ENCODE results near the gene EPO.
"Not testable (repeated sequence)": the region's sequence is repeated elsewhere in the genome, so short reads cannot be mapped to it uniquely, and the experiment has no call there.

EPO gene

DNA sequence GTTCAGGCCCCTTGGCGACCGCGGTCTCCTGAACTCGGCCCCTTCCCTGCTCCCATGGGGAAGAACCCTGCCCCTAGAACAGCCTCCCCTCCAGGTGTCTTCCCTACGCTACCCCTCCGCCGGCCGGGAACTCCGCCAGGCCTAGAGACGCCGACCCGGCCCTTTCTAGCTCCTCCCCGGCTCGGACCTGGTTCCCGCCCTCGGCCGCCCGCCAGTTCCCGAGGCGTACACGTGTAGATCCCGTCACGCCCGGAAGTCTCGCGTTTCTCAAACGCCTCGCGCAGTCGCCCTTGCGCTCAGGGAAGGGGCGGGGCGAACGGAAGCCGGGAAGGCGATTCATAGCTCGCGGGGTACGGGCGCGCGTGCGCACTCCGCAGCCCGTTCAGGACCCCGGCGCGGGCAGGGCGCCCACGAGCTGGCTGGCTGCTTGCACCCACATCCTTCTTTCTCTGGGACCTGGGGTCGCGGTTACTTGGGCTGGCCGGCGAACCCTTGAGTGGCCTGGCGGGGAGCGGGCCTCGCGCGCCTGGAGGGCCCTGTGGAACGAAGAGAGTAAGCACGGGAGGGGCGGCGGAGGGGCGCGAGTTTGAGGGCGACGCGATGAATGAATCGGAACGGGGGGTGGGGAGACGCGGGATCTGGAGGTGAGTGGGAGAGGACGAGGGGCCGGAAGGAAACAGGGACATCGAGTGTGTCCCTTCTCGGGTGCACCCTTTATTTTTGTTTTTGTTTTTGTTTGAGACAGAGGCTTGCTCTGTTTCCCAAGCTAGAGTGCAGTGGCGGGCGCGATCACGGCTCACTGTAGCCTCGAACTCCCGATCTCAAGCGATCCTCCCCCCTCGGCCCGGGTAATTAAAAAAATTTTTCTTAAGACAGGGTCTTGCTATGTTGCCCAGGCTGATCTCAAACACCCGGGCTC, 14.3 kb upstream of the EPO start, which contains the start of gene POP7:
TSS of gene POP7 (plus strand) at position 369 of the 919 bp plus-strand sequence. CDS start 710 bp downstream, outside the sequence.
- Histone ChIP-seq H3K9ac (ENCODE audit: low read length in 2 of 2) (peak within 1 kb of the TSS; percentile 93 to 94), H3K9me3 (ENCODE audit: control insufficient read depth in 2 of 2, low read length in 2 of 2) (no peaks in the 10 kb centered on the region), H3K4me1 (ENCODE audit: control insufficient read depth, insufficient read depth, low read length) (peaks cover 21% of the 10 kb centered on the region)

DNA sequence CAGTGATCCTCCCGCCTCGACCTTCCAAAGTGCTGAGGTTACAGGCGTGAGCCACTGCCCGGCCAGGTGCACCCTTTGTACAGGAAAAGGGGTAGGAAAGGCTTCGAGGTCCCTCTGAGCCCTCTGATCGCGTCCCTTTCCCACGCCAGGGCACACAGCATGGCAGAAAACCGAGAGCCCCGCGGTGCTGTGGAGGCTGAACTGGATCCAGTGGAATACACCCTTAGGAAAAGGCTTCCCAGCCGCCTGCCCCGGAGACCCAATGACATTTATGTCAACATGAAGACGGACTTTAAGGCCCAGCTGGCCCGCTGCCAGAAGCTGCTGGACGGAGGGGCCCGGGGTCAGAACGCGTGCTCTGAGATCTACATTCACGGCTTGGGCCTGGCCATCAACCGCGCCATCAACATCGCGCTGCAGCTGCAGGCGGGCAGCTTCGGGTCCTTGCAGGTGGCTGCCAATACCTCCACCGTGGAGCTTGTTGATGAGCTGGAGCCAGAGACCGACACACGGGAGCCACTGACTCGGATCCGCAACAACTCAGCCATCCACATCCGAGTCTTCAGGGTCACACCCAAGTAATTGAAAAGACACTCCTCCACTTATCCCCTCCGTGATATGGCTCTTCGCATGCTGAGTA, 13.5 kb upstream of the EPO start:
- no peaks in the 10 kb centered on the region for H3K9me3 ChIP-seq (ENCODE audit: control insufficient read depth in 2 of 2, low read length in 2 of 2)
- no peaks in the 10 kb centered on the region for H3K36me3 ChIP-seq (ENCODE audit: control insufficient read depth in 2 of 2, insufficient read depth in 2 of 2, low read length in 2 of 2)
- peak overlapping the region; percentile 91 for H3K27ac ChIP-seq (ENCODE audit: low read length)
- peaks cover 21% of the 10 kb centered on the region for H3K4me1 ChIP-seq (ENCODE audit: control insufficient read depth, insufficient read depth, low read length)
- peak overlapping the region; percentile 92 to 95 for H3K4me3 ChIP-seq (ENCODE audit: low read length in 2 of 2)
- H3K27me3 ChIP-seq (ENCODE audit: control insufficient read depth in 1 of 2, insufficient read depth in 2 of 2, low read length in 2 of 2), result no peaks in the 10 kb centered on the region
- H3K9ac ChIP-seq (ENCODE audit: low read length in 2 of 2), result peak overlapping the region; percentile 93 to 94

More for the DNA sequence above, 14.3 kb upstream of the EPO start, which contains the start of gene POP7:
- no peaks in the 10 kb centered on the region for H3K36me3 ChIP-seq (ENCODE audit: control insufficient read depth in 2 of 2, insufficient read depth in 2 of 2, low read length in 2 of 2)
- H3K4me3 ChIP-seq (ENCODE audit: low read length in 2 of 2), result peak within 1 kb of the TSS; percentile 92 to 95
- H3K27ac ChIP-seq (ENCODE audit: low read length), result peak within 1 kb of the TSS; percentile 91
- H3K27me3 ChIP-seq (ENCODE audit: control insufficient read depth in 1 of 2, insufficient read depth in 2 of 2, low read length in 2 of 2), result no peaks in the 10 kb centered on the region

DNA sequence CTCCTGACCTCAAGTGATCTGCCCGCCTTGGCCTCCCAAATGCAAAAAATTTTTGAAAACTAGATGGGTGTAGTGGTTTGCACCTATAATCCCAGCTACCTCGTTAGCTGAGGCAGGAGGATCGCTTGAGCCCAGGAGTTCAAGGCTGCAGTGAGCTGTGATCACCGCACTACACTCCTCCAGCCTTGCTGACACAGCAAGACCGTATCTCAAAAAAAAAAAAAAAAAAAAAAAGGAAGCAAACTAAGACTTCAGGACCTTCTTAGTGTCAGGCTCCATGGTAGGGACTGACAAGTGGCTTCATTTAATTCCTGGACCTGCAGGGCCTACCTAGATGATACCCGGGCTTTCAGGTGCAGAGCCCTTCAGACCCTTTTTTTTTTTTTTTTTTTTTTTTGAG, 11.9 kb upstream of the EPO start:
- H3K4me1 ChIP-seq (ENCODE audit: control insufficient read depth, insufficient read depth, low read length), result peaks cover 21% of the 10 kb centered on the region
- no peaks in the 10 kb centered on the region for H3K36me3 ChIP-seq (ENCODE audit: control insufficient read depth in 2 of 2, insufficient read depth in 2 of 2, low read length in 2 of 2)
- H3K9me3 ChIP-seq (ENCODE audit: control insufficient read depth in 2 of 2, low read length in 2 of 2), result no peaks in the 10 kb centered on the region
- H3K9ac ChIP-seq (ENCODE audit: low read length in 2 of 2), result no peak overlapping the region
- no peak overlapping the region for H3K27ac ChIP-seq (ENCODE audit: low read length)
- H3K4me3 ChIP-seq (ENCODE audit: low read length in 2 of 2), result no peak overlapping the region
- no peaks in the 10 kb centered on the region for H3K27me3 ChIP-seq (ENCODE audit: control insufficient read depth in 1 of 2, insufficient read depth in 2 of 2, low read length in 2 of 2)

DNA sequence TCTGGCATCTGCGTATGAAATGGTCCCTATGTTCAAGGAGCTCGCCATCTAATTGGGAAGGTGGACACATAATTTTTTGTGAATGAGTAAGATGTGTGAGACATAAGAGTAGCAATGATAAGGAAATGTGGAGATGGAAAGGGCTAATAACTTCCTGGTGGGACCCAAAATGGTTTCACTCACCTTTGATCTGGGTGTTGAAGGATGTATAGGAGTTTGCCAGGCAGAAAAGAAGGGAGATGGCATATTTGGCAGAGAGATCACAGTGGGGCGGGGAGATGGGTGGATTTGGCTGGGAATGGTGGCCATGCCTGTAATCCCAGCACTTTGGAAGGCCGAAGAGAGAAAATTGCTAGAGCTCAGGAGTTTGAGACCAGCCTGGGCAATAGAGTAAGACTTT, 9.8 kb upstream of the EPO start:
- no peak overlapping the region for H3K4me3 ChIP-seq (ENCODE audit: low read length in 2 of 2)
- no peak overlapping the region for H3K9ac ChIP-seq (ENCODE audit: low read length in 2 of 2)
- H3K4me1 ChIP-seq (ENCODE audit: control insufficient read depth, insufficient read depth, low read length), result peaks cover 14% of the 10 kb centered on the region
- no peaks in the 10 kb centered on the region for H3K36me3 ChIP-seq (ENCODE audit: control insufficient read depth in 2 of 2, insufficient read depth in 2 of 2, low read length in 2 of 2)
- H3K9me3 ChIP-seq (ENCODE audit: control insufficient read depth in 2 of 2, low read length in 2 of 2), result no peaks in the 10 kb centered on the region
- H3K27ac ChIP-seq (ENCODE audit: low read length), result no peak overlapping the region
- no peaks in the 10 kb centered on the region for H3K27me3 ChIP-seq (ENCODE audit: control insufficient read depth in 1 of 2, insufficient read depth in 2 of 2, low read length in 2 of 2)

DNA sequence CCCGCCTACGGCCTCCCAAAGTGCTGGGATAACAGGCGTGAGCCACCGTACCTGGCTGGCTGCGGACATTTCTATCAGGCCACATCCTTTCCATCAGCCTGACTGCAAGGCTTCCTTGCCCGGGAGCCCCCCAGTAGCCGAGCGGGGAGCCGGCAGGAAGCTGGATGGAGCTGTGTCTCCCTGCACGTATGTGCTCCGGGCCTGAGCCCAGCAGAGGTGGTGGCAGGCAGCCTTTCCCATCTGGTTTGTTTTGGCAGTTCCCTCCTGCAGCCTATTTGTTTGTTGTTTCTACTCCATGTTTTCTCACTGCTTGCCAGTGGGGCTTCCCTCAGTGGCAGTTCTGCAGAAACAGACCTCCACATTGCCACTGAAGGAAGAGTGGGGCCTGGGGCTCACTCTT, 8.9 kb upstream of the EPO start:
- H3K4me1 ChIP-seq (ENCODE audit: control insufficient read depth, insufficient read depth, low read length), result peaks cover 11% of the 10 kb centered on the region
- no peaks in the 10 kb centered on the region for H3K36me3 ChIP-seq (ENCODE audit: control insufficient read depth in 2 of 2, insufficient read depth in 2 of 2, low read length in 2 of 2)
- H3K27ac ChIP-seq (ENCODE audit: low read length), result no peak overlapping the region
- no peak overlapping the region for H3K9ac ChIP-seq (ENCODE audit: low read length in 2 of 2)
- H3K9me3 ChIP-seq (ENCODE audit: control insufficient read depth in 2 of 2, low read length in 2 of 2), result no peaks in the 10 kb centered on the region
- H3K4me3 ChIP-seq (ENCODE audit: low read length in 2 of 2), result no peak overlapping the region
- no peaks in the 10 kb centered on the region for H3K27me3 ChIP-seq (ENCODE audit: control insufficient read depth in 1 of 2, insufficient read depth in 2 of 2, low read length in 2 of 2)

DNA sequence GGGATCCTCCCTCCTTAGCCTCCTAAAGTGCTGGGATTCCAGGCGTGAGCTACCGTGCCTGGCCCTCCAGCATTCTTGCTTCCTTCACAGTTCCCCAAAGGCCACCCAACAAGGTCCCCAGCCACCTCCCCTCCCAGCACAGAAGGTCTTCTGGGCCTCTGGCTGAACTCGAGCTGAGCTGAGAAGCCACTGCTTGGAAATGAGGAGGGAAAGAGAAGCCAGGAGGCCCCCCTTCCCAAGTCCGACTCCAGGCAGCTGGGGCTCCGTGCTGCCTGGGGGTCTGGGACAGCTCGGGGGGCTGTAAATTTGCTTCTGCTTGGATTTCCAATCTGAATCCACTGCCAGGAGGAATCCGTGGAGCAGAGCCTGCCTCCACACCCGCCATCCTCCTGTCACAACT, 5.5 kb upstream of the EPO start:
- no peaks in the 10 kb centered on the region for H3K9me3 ChIP-seq (ENCODE audit: control insufficient read depth in 2 of 2, low read length in 2 of 2)
- H3K36me3 ChIP-seq (ENCODE audit: control insufficient read depth in 2 of 2, insufficient read depth in 2 of 2, low read length in 2 of 2), result no peaks in the 10 kb centered on the region
- peaks cover 3% of the 10 kb centered on the region in 2 donors for H3K27me3 ChIP-seq (ENCODE audit: control insufficient read depth in 1 of 2, insufficient read depth in 2 of 2, low read length in 2 of 2)

DNA sequence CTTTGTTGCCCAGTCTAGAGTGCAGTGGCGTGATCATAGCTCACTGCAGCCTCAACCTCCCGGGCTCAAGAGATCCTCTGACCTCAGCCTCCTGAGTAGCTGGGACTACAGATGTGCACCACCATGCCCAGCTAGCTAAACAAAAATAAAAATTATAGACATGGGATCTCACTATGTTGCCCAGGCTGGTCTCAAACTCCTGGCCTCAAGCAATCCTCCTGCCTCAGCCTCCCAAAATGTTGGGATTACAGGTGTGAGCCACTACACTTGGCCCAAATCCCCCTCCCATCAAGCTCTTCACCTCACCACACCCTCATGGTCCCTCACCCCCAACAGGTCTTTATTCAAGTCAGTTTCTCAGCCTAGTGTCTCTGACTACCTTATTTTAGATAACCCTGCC, 3.2 kb upstream of the EPO start:
- H3K4me3 ChIP-seq (ENCODE audit: low read length in 2 of 2); H3K9ac ChIP-seq (ENCODE audit: low read length in 2 of 2); H3K4me1 ChIP-seq (ENCODE audit: control insufficient read depth, insufficient read depth, low read length); H3K9me3 ChIP-seq (ENCODE audit: control insufficient read depth in 2 of 2, low read length in 2 of 2); H3K27ac ChIP-seq (ENCODE audit: low read length); H3K36me3 ChIP-seq (ENCODE audit: control insufficient read depth in 2 of 2, insufficient read depth in 2 of 2, low read length in 2 of 2): not testable (repeated sequence)
- peaks cover 21 to 23% of the 10 kb centered on the region in 2 donors for H3K27me3 ChIP-seq (ENCODE audit: control insufficient read depth in 1 of 2, insufficient read depth in 2 of 2, low read length in 2 of 2)

More for the DNA sequence above, 5.5 kb upstream of the EPO start:
- H3K4me3 ChIP-seq (ENCODE audit: low read length in 2 of 2), result no peak overlapping the region
- no peaks in the 10 kb centered on the region for H3K4me1 ChIP-seq (ENCODE audit: control insufficient read depth, insufficient read depth, low read length)
- H3K9ac ChIP-seq (ENCODE audit: low read length in 2 of 2), result no peak overlapping the region
- H3K27ac ChIP-seq (ENCODE audit: low read length), result no peak overlapping the region

DNA sequence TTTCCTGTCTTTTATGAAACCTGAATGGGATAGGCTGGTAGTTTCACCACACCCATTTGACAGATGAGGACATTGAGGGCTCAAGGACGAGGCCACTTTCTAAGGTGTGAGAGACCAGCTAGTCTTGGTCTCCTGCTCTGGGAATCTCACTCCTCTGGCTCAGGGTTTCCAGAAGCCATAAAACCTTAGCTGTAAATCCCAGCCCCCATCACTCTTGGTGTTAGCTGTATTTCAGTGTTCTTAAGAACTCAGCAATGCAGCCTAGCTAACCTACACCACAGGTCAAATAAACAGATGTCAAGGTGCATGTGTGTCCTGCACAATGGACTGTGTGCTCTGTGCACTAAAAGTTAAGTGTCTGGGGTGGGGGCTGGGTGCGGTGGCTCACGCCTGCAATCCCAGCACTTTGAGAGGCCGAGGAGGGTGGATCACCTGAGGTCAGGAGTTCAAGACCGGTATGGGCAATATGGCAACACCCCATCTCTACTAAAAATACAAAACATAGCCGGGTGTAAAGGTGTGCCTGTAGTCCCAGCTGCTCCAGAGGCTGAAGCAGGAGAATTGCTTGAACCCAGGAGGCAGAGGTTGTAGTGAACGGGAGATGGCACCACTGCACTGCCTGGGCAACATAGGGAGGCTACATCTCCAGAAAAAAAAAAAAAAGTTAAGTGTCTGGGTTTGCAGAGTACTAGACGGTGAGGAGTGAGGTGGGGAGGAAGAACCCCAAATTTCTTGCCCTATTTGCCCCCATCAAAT, 567 bp upstream of the EPO start:
- no peak overlapping the region for H3K4me3 ChIP-seq (ENCODE audit: low read length in 2 of 2)
- H3K27ac ChIP-seq (ENCODE audit: low read length), result no peak overlapping the region
- no peaks in the 10 kb centered on the region for H3K36me3 ChIP-seq (ENCODE audit: control insufficient read depth in 2 of 2, insufficient read depth in 2 of 2, low read length in 2 of 2)
- H3K4me1 ChIP-seq (ENCODE audit: control insufficient read depth, insufficient read depth, low read length), result peaks cover 7% of the 10 kb centered on the region
- peaks cover 27 to 29% of the 10 kb centered on the region in 2 donors for H3K27me3 ChIP-seq (ENCODE audit: control insufficient read depth in 1 of 2, insufficient read depth in 2 of 2, low read length in 2 of 2)
- no peak overlapping the region for H3K9ac ChIP-seq (ENCODE audit: low read length in 2 of 2)
- no peaks in the 10 kb centered on the region for H3K9me3 ChIP-seq (ENCODE audit: control insufficient read depth in 2 of 2, low read length in 2 of 2)

DNA sequence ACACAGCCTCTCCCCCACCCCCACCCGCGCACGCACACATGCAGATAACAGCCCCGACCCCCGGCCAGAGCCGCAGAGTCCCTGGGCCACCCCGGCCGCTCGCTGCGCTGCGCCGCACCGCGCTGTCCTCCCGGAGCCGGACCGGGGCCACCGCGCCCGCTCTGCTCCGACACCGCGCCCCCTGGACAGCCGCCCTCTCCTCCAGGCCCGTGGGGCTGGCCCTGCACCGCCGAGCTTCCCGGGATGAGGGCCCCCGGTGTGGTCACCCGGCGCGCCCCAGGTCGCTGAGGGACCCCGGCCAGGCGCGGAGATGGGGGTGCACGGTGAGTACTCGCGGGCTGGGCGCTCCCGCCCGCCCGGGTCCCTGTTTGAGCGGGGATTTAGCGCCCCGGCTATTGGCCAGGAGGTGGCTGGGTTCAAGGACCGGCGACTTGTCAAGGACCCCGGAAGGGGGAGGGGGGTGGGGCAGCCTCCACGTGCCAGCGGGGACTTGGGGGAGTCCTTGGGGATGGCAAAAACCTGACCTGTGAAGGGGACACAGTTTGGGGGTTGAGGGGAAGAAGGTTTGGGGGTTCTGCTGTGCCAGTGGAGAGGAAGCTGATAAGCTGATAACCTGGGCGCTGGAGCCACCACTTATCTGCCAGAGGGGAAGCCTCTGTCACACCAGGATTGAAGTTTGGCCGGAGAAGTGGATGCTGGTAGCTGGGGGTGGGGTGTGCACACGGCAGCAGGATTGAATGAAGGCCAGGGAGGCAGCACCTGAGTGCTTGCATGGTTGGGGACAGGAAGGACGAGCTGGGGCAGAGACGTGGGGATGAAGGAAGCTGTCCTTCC, 620 bp downstream of the EPO start:
- no peak overlapping the region for H3K27ac ChIP-seq (ENCODE audit: low read length)
- peaks cover 27 to 30% of the 10 kb centered on the region in 2 donors for H3K27me3 ChIP-seq (ENCODE audit: control insufficient read depth in 1 of 2, insufficient read depth in 2 of 2, low read length in 2 of 2)

DNA sequence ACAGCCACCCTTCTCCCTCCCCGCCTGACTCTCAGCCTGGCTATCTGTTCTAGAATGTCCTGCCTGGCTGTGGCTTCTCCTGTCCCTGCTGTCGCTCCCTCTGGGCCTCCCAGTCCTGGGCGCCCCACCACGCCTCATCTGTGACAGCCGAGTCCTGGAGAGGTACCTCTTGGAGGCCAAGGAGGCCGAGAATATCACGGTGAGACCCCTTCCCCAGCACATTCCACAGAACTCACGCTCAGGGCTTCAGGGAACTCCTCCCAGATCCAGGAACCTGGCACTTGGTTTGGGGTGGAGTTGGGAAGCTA, 1.2 kb downstream of the EPO start:
- peaks cover 7% of the 10 kb centered on the region for H3K4me1 ChIP-seq (ENCODE audit: control insufficient read depth, insufficient read depth, low read length)
- H3K9ac ChIP-seq (ENCODE audit: low read length in 2 of 2), result no peak overlapping the region
- peaks cover 27 to 30% of the 10 kb centered on the region in 2 donors for H3K27me3 ChIP-seq (ENCODE audit: control insufficient read depth in 1 of 2, insufficient read depth in 2 of 2, low read length in 2 of 2)
- no peaks in the 10 kb centered on the region for H3K9me3 ChIP-seq (ENCODE audit: control insufficient read depth in 2 of 2, low read length in 2 of 2)
- H3K4me3 ChIP-seq (ENCODE audit: low read length in 2 of 2), result no peak overlapping the region
- no peak overlapping the region for H3K27ac ChIP-seq (ENCODE audit: low read length)
- H3K36me3 ChIP-seq (ENCODE audit: control insufficient read depth in 2 of 2, insufficient read depth in 2 of 2, low read length in 2 of 2), result no peaks in the 10 kb centered on the region

More for the DNA sequence above, 620 bp downstream of the EPO start:
- H3K9ac ChIP-seq (ENCODE audit: low read length in 2 of 2), result no peak overlapping the region
- no peaks in the 10 kb centered on the region for H3K9me3 ChIP-seq (ENCODE audit: control insufficient read depth in 2 of 2, low read length in 2 of 2)
- H3K4me3 ChIP-seq (ENCODE audit: low read length in 2 of 2), result no peak overlapping the region
- H3K4me1 ChIP-seq (ENCODE audit: control insufficient read depth, insufficient read depth, low read length), result peaks cover 7% of the 10 kb centered on the region
- no peaks in the 10 kb centered on the region for H3K36me3 ChIP-seq (ENCODE audit: control insufficient read depth in 2 of 2, insufficient read depth in 2 of 2, low read length in 2 of 2)

Measured in stomach smooth muscle (tissue), 2 donors.